Measurements from ENCODE around the gene PDLIM5. TPM values are rescaled to one million over a fixed set of nuclear protein-coding genes. Genes with fewer than 3 reads are reported as not detected.

The PDLIM5 gene
- total and polyA plus RNA-seq, 2 of the 8 experiments (the other 6 are each of a cell fraction or from before 2014, with no cell fraction given), result 37.3 to 62.1 TPM

- FAIRE-seq, result no peak
- no peak overlapping the region for H3K27ac ChIP-seq (ENCODE audit: low read depth, low read length)
- POLR2A ChIA-PET (ENCODE audit: partially characterized antibody), result interaction anchor here (1.3 kb wide), 1 partner anchor 122 kb away, joined by 4 read pairs; no protein-coding TSS in a partner anchor
Observed at GRCh38 chr4:94574050-94574449, 122.3 kb downstream of the PDLIM5 start.

More at GRCh38 chr4:94574050-94574449, 122.3 kb downstream of the PDLIM5 start:
- Histone ChIP-seq H3K4ac (replicated peaks; ENCODE audit: insufficient read length, low read depth, low read length) (no peak overlapping the region), H2BK12ac (ENCODE audit: low read depth, low read length) (no peak overlapping the region), H2BK120ac (replicated peaks; ENCODE audit: low read depth, low read length) (no peak overlapping the region), H3K18ac (ENCODE audit: extremely low read depth, low read length) (no peak overlapping the region), H3K79me1 (ENCODE audit: low read depth, low read length) (no peaks in the 10 kb centered on the region), H3K23ac (ENCODE audit: insufficient read length) (no peak overlapping the region), H3K56ac (replicated peaks; ENCODE audit: insufficient read length, low read depth, low read length) (no peak overlapping the region), H3K4me1 (replicated peaks in 1 of 4; ENCODE audit: control insufficient read depth in 3 of 4, insufficient read depth in 4 of 4, low read length in 3 of 4) (peaks cover 0 to 7% (median 4%) of the 10 kb centered on the region in 4 experiments; a peak in 4 of 7 replicates), H4K8ac (ENCODE audit: extremely low read depth, insufficient read depth, low read length) (no peak overlapping the region), H2AFZ (ENCODE audit: low read length) (no peak overlapping the region), H3K9me3 (ENCODE audit: insufficient read depth in 2 of 2, low read depth in 1 of 2, low read length in 1 of 2) (no peaks in the 10 kb centered on the region), H3K23me2 (ENCODE audit: low read depth, low read length) (no peaks in the 10 kb centered on the region), H4K5ac (ENCODE audit: insufficient read length, low read depth, low read length) (no peak overlapping the region), H3K4me2 (ENCODE audit: insufficient read depth in 1 of 2, low read depth in 2 of 2, low read length in 2 of 2) (no peak overlapping the region), H3K4me3 (ENCODE audit: extremely low read depth in 1 of 4, insufficient read depth in 2 of 4, low read depth in 3 of 4, low read length in 4 of 4) (no peak overlapping the region), H4K20me1 (replicated peaks in 1 of 2; ENCODE audit: control insufficient read depth in 1 of 2, insufficient read depth in 2 of 2, low read length in 2 of 2) (no peaks in the 10 kb centered on the region), H2AK5ac (ENCODE audit: low read depth, low read length) (no peak overlapping the region), H3K14ac (ENCODE audit: insufficient read length) (no peak overlapping the region), H2BK5ac (ENCODE audit: low read depth, low read length) (no peak overlapping the region), H2BK20ac (ENCODE audit: low read length) (no peak overlapping the region), H3K9ac (replicated peaks in 1 of 4; ENCODE audit: extremely low read depth in 1 of 4, low read depth in 3 of 4, low read length in 3 of 4) (no peak overlapping the region), H3K27me3 (replicated peaks in 1 of 4; ENCODE audit: control insufficient read depth in 3 of 4, extremely low read depth in 1 of 4, insufficient read depth in 3 of 4, low read length in 3 of 4) (no peaks in the 10 kb centered on the region), H4K91ac (replicated peaks; ENCODE audit: insufficient read length, low read length) (no peak overlapping the region), H3K36me3 (ENCODE audit: control insufficient read depth in 2 of 4, insufficient read depth in 4 of 4, low read length in 3 of 4) (no peaks in the 10 kb centered on the region), H2BK15ac (ENCODE audit: low read length) (no peak overlapping the region), H3K79me2 (ENCODE audit: control insufficient read depth in 1 of 2, insufficient read depth in 2 of 2, low read length in 2 of 2) (peaks cover 0 to under 1% of the 10 kb centered on the region in 2 experiments; a peak in 1 of 4 replicates)
- TF ChIP-seq RBBP5 (IDR thresholded peaks at IDR 0.05; ENCODE audit: borderline replicate concordance, low read depth, low read length) (no peak), RAD21 (IDR thresholded peaks at IDR 0.05 in 1 of 2, conservative IDR thresholded peaks at IDR 0.05 in 1 of 2; ENCODE audit: low read depth in 2 of 2, low read length in 2 of 2) (no peak), PHF8 (conservative IDR thresholded peaks at IDR 0.05; ENCODE audit: low read depth, low read length) (no peak), NANOG (IDR thresholded peaks at IDR 0.05; ENCODE audit: insufficient read depth, low read depth, low read length, poor library complexity, severe bottlenecking) (no peak), EGR1 (IDR thresholded peaks at IDR 0.05; ENCODE audit: borderline replicate concordance, low read depth, low read length) (no peak), SIX5 (IDR thresholded peaks at IDR 0.05; ENCODE audit: low read depth, low read length) (no peak), YY1 (IDR thresholded peaks at IDR 0.05; ENCODE audit: low read depth, low read length) (no peak), BRCA1 (IDR thresholded peaks at IDR 0.05; ENCODE audit: low read depth, low read length) (no peak), TCF12 (IDR thresholded peaks at IDR 0.05; ENCODE audit: low read depth, low read length) (no peak), CHD1 (IDR thresholded peaks at IDR 0.05; ENCODE audit: low read depth, low read length) (no peak), EZH2 (IDR thresholded peaks at IDR 0.05; ENCODE audit: low read depth, low read length, severe bottlenecking) (no peak), SP2 (IDR thresholded peaks at IDR 0.05; ENCODE audit: low read length) (no peak), RFX5 (IDR thresholded peaks at IDR 0.05; ENCODE audit: borderline replicate concordance, low read depth, low read length) (no peak), HDAC6 (IDR thresholded peaks at IDR 0.05; ENCODE audit: low read depth, low read length) (no peak)
- no peak for DNase-seq (ENCODE audit: low read depth in 1 of 2, low spot score in 2 of 2)
- CTCF ChIA-PET (ENCODE audit: partially characterized antibody), result interaction anchor here (2.2 kb wide), 1 partner anchor 167 kb away, joined by 9 read pairs; no protein-coding TSS in a partner anchor
- WGBS, 2 experiments (ENCODE audit: extremely low coverage in 1 of 2, insufficient coverage in 1 of 2, insufficient read length in 1 of 2, insufficient replicate concordance in 2 of 2, low coverage in 1 of 2, low lambda C conversion rate in 2 of 2, missing lambda C conversion rate in 1 of 2), result 83% methylated on average over 9 of the region's 9 CpGs; no CpG with 5 or more reads in 1 of the 2 experiments

All from H1 (cell line).